HEK293T (cell line): ENCODE data around the gene MIEF2.
A peak's percentile ranks its signal among the peaks of the same experiment; 100 is the strongest.

Source experiments
- CTCF ChIA-PET: fragments of 350-600 bp; formaldehyde crosslinking; extraction: SDS; loops from one replicate; lab custom pipeline; 2021; ENCODE audit warnings: antibody characterized with exemption, inconsistent platforms; lab: Yijun Ruan, JAX
- POLR2A ChIA-PET: fragments of 350-600 bp; formaldehyde crosslinking; extraction: SDS; loops from one replicate; lab custom pipeline; 2020; ENCODE audit warnings: antibody characterized with exemption, inconsistent platforms; lab: Yijun Ruan, JAX
- DNase-seq: peaks from one replicate; pipeline ENCODE4 v3.0.0; 2012; ENCODE audit warnings: mixed read lengths; ENCODE audit errors: extremely low spot score
- ARNT ChIP-seq: fragments of 450-650 bp; IDR thresholded peaks from 2 replicates; pipeline ENCODE4 v1.6.1; 2017; ENCODE audit warnings: mild to moderate bottlenecking
- BHLHE40 ChIP-seq: fragments of 450-650 bp; IDR thresholded peaks from 2 replicates; pipeline ENCODE4 v1.6.1; 2016; ENCODE audit warnings: mild to moderate bottlenecking, moderate library complexity, borderline replicate concordance
- CTBP1 ChIP-seq: fragments of 450-650 bp; IDR thresholded peaks from 2 replicates; pipeline ENCODE4 v1.6.1; 2016; ENCODE audit warnings: borderline replicate concordance
- ELF4 ChIP-seq: fragments of 450-650 bp; IDR thresholded peaks from 2 replicates; pipeline ENCODE4 v1.6.1; 2017; ENCODE audit warnings: antibody characterized with exemption
- FOXA1 ChIP-seq: fragments of 450-650 bp; IDR thresholded peaks from 2 replicates; pipeline ENCODE4 v1.6.1; 2016; ENCODE audit warnings: mild to moderate bottlenecking
- FOXK2 ChIP-seq: fragments of 450-650 bp; IDR thresholded peaks from 2 replicates; pipeline ENCODE4 v1.6.1; 2016; ENCODE audit warnings: mild to moderate bottlenecking
- FOXM1 ChIP-seq: fragments of 450-650 bp; IDR thresholded peaks from 2 replicates; pipeline ENCODE4 v1.6.1; 2017; ENCODE audit warnings: mild to moderate bottlenecking, borderline replicate concordance
- HDGF ChIP-seq: fragments of 450-650 bp; IDR thresholded peaks from 2 replicates; pipeline ENCODE4 v1.6.1; 2017; ENCODE audit warnings: antibody characterized with exemption, borderline replicate concordance
- L3MBTL2 ChIP-seq: fragments of 450-650 bp; conservative IDR thresholded peaks from 2 replicates; pipeline ENCODE4 v1.6.1; 2016; ENCODE audit warnings: mild to moderate bottlenecking
- LEF1 ChIP-seq: fragments of 450-650 bp; IDR thresholded peaks from 2 replicates; pipeline ENCODE4 v1.6.1; 2017; ENCODE audit warnings: mild to moderate bottlenecking, borderline replicate concordance
- NFRKB ChIP-seq: fragments of 450-650 bp; IDR thresholded peaks from 2 replicates; pipeline ENCODE4 v1.6.1; 2016; ENCODE audit warnings: mild to moderate bottlenecking, moderate library complexity
- SP1 ChIP-seq: fragments of 450-650 bp; IDR thresholded peaks from 2 replicates; pipeline ENCODE4 v1.6.1; 2017
- SUZ12 ChIP-seq: fragments of 450-650 bp; IDR thresholded peaks from 2 replicates; pipeline ENCODE4 v1.6.1; 2016; ENCODE audit warnings: mild to moderate bottlenecking
- TARDBP ChIP-seq: fragments of 450-650 bp; IDR thresholded peaks from 2 replicates; pipeline ENCODE4 v1.6.1; 2016
- ZNF384 ChIP-seq: fragments of 450-650 bp; IDR thresholded peaks from 2 replicates; pipeline ENCODE4 v1.6.1; 2016
- TF ChIP-seq, protein P1 (sequence below): fragments of 450-650 bp; IDR thresholded peaks from 2 replicates; pipeline ENCODE4 v1.6.1; 2016

MIEF2 gene

DNA sequence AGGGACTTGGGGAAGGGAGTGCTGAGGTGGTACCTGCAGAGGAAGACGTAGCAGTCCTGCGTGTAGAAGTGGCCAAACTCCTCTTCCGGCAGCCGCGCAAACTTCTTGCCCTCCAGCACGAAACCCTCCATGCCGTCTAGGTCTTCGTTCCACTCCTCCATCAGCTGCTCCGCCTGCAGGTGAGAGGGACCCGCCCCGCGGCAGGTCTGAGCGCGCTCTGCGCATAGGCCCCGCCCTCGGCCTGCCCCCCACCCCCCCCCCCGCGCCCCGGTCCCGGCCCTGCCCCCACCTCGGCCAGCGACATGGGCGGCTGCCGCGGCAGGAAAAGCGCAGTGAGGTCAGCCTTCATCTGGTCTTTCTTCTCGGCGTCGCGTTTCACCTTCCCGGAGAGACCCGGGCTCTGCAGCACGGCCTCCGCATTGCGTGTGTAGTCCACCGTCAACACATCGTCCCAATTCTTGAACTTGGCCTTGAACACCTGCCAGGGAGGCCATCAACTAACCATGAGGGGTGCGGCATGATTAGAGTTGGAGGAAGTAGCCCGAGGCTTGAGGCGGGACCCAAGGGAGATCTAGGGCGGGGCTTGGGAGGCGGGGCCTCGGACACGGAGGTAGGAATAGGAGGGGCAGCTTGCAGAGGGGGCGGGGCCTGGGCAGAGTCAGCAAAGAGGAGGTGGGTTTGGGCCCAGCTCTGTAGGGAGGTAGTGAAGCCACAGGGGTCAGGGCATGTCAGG lies 13.4 kb upstream of the MIEF2 start:
- TF ChIP-seq L3MBTL2 (no peak), NFRKB (no peak), HDGF (0 out of 2 replicates have a peak, but pooled peaks have one; percentile 53)
- TF ChIP-seq, protein P1, sequence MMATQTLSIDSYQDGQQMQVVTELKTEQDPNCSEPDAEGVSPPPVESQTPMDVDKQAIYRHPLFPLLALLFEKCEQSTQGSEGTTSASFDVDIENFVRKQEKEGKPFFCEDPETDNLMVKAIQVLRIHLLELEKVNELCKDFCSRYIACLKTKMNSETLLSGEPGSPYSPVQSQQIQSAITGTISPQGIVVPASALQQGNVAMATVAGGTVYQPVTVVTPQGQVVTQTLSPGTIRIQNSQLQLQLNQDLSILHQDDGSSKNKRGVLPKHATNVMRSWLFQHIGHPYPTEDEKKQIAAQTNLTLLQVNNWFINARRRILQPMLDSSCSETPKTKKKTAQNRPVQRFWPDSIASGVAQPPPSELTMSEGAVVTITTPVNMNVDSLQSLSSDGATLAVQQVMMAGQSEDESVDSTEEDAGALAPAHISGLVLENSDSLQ = no peak
- ChIA-PET POLR2A (no interaction called here), CTCF (no interaction called here)
- peak; percentile 66 for DNase-seq

DNA sequence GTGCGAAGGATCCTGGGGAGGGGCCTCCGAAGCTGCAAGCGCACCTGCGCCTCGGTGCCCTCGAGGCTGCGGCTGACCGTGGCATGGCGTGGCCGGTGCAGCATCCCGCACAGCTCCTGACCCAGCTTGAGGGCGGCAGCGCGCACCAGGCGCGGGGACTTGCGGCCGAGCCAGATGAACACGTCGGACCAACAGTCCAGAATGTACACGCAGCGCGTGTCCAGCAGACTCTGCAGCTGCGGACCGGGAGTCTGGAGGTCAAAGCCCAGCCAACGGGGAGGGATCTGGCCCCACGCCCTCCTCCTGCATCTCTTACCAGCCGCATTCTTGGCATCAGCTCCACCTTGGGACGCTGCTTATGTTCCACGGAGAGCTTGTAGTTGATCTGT lies 12.9 kb upstream of the MIEF2 start:
- ChIA-PET CTCF (no interaction called here), POLR2A (no interaction called here)
- DNase-seq = no peak

DNA sequence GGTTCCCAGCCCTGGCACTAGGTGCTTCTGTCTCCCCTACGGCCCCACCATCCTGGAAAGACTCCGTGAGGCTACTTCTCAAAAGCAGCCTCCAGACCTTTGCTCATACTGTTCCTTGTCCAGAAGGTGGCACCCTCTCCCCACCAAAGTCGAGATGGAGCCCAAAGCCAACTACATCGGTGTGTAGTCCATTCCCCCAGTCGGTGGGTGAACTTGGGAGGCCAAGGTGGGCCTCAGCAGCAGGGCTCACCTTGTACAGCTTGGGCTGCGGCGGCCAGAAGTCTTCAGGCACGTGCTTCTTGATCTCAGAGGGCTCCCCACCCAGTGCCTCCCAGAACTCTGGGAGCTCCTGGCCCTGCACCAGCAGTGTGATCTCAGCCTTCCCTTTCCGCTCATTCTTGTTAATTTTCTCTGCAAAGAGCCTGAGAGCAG lies 12.1 kb upstream of the MIEF2 start:
- DNase-seq = peak; percentile 86
- CTCF ChIA-PET = interaction anchor here (0.5 to 1.0 kb wide), 2 partner anchors 60 to 64 kb away, joined by 3 to 5 read pairs; no protein-coding TSS in a partner anchor
- TF ChIP-seq SP1 = no peak
- no peak for TF ChIP-seq L3MBTL2
- TF ChIP-seq BHLHE40 = no peak
- TF ChIP-seq FOXK2 = no peak
- TF ChIP-seq HDGF = no peak
- no peak for TF ChIP-seq NFRKB
- no peak for TF ChIP-seq LEF1
- no peak for TF ChIP-seq ZNF384
- no peak for TF ChIP-seq FOXM1
- POLR2A ChIA-PET = no interaction called here

More for the DNA sequence above, 12.9 kb upstream of the MIEF2 start:
- no peak for TF ChIP-seq SP1
- TF ChIP-seq FOXM1 = no peak
- TF ChIP-seq, protein P1 = no peak
- TF ChIP-seq BHLHE40 = no peak
- no peak for TF ChIP-seq ELF4
- no peak for TF ChIP-seq FOXA1
- TF ChIP-seq L3MBTL2 = no peak
- no peak for TF ChIP-seq SUZ12
- TF ChIP-seq TARDBP = no peak
- TF ChIP-seq ZNF384 = no peak
- TF ChIP-seq HDGF = no peak
- no peak for TF ChIP-seq ARNT
- no peak for TF ChIP-seq FOXK2
- no peak for TF ChIP-seq NFRKB
- TF ChIP-seq LEF1 = no peak
- no peak for TF ChIP-seq CTBP1

DNA sequence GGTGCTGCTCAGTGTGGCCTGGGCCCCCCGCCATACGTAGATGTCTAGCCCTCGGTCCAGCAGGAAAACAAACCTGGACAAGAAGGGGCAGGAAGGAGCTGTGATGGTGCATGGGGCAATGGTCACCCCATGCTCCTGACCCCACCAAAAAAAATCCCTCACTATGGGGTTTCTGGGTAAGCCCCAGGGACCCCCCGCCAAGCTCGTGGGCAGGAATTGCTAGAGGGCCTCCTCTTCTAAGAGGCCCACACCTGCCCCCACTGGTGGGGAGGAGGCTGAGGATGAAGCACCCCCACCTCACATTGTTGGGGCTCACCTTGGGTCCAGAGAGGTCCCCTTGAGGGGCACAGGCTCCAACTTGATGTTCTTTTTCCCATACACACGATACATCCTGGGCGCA lies 11.7 kb upstream of the MIEF2 start:
- DNase-seq = no peak
- TF ChIP-seq NFRKB = no peak
- no peak for TF ChIP-seq ZNF384
- no peak for TF ChIP-seq FOXM1
- TF ChIP-seq FOXA1 = no peak
- no peak for TF ChIP-seq CTBP1
- no peak for TF ChIP-seq L3MBTL2
- no peak for TF ChIP-seq SUZ12
- no peak for TF ChIP-seq HDGF
- TF ChIP-seq LEF1 = no peak
- no peak for TF ChIP-seq FOXK2
- TF ChIP-seq BHLHE40 = no peak
- TF ChIP-seq TARDBP = no peak
- TF ChIP-seq, protein P1 = no peak
- no peak for TF ChIP-seq ELF4
- TF ChIP-seq SP1 = no peak
- TF ChIP-seq ARNT = no peak
- ChIA-PET CTCF (interaction anchor here (1.0 kb wide), 1 partner anchor 64 kb away, joined by 3 read pairs; no protein-coding TSS in a partner anchor), POLR2A (no interaction called here)

DNA sequence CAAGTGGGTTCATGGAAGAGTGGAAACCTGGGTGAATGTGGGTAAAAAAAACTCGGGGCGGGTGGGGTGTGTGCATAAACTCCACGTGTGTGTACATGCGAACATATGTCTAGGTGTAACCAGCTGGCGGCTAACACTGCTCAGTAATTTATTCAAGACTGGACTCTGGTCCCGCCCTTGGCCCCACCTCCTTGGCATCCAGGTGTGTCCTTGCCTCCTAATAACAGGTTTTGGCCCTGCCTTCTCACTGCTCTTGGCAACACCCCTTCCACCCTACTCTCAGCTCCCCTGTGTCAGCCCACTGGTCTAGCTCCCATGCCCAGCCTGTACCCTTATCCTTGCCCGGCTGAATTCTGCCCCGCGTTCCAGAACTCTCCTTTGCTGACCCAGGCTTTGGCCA lies 10.2 kb upstream of the MIEF2 start:
- no peak for TF ChIP-seq SUZ12
- TF ChIP-seq, protein P1 = no peak
- TF ChIP-seq ARNT = no peak
- no peak for TF ChIP-seq NFRKB
- TF ChIP-seq FOXA1 = no peak
- no peak for TF ChIP-seq FOXK2
- TF ChIP-seq HDGF = no peak
- no peak for TF ChIP-seq TARDBP
- no peak for TF ChIP-seq SP1
- no peak for TF ChIP-seq ELF4
- TF ChIP-seq CTBP1 = no peak
- TF ChIP-seq FOXM1 = no peak
- no peak for TF ChIP-seq BHLHE40
- TF ChIP-seq L3MBTL2 = no peak
- TF ChIP-seq LEF1 = no peak
- TF ChIP-seq ZNF384 = no peak
- no peak for DNase-seq
- POLR2A ChIA-PET = no interaction called here
- CTCF ChIA-PET = no interaction called here

DNA sequence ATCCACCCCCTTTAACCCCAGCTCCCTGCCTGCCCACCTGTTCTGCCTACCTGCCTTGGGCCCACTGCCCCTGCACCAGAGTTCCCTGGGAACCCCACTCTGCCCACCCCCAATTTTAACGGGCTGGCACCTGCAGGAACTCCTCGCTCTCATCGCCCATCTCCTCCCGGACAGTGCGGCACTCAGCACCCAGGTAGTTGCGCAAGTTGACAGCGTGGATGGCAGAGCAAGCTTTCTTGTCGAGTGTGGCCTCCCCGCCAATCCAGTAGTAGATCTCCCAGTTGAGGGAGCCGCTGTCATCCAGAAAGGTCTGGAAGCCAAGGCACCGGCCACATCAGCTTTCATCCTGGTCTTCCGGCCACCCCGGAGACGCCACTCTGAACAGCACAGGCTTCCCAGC lies 9.8 kb upstream of the MIEF2 start:
- TF ChIP-seq ARNT (no peak), TARDBP (no peak), FOXK2 (no peak), FOXM1 (no peak), ELF4 (no peak), FOXA1 (no peak), LEF1 (no peak), CTBP1 (no peak), SUZ12 (no peak), HDGF (no peak)
- ChIA-PET POLR2A (no interaction called here), CTCF (no interaction called here)
- DNase-seq = no peak
